Urinary bladder (tissue), 4 donors: ENCODE measurements around the gene ARSB. TPM values are rescaled to one million over a fixed set of nuclear protein-coding genes. Genes with fewer than 3 reads are reported as not detected.

Experiments used
- DNase-seq: peaks from one replicate; pipeline ENCODE4 v3.0.0-alpha.2; 2015; ENCODE audit errors: extremely low spot score
- H3K27ac ChIP-seq: one replicate; pipeline ENCODE4 v1.5.1; 2013; ENCODE audit warnings: low read depth, mild to moderate bottlenecking, moderate library complexity
- H3K36me3 ChIP-seq: one replicate; pipeline ENCODE4 v1.6.1; 2013; ENCODE audit warnings: mild to moderate bottlenecking, moderate library complexity; ENCODE audit not compliant: insufficient read depth
- H3K4me1 ChIP-seq: one replicate; pipeline ENCODE4 v1.6.1; 2013; ENCODE audit warnings: mild to moderate bottlenecking, moderate library complexity; ENCODE audit not compliant: insufficient read depth
- H3K4me3 ChIP-seq: one replicate; pipeline ENCODE4 v1.5.1; 2013; ENCODE audit warnings: low read depth, low read length
- WGBS: extraction: QIAGEN DNeasy Blood & Tissue Kit; methylation state at CpG from one replicate; pipeline ENCODE4 v1.1.7; 2013; 5-methylcytosine and 5-hydroxymethylcytosine counted together
- polyA plus RNA-seq: library from polyadenylated mRNA; stranded (reverse); fragments of 200-250 nt; gene quantifications from one replicate; pipeline ENCODE4 v1.2.3, GENCODE V29; 2013
- total RNA-seq: library from RNA; depleted of rRNA; stranded (reverse); fragments of >200 nt; gene quantifications from one replicate; pipeline ENCODE4 v1.2.3, GENCODE V29; 2014
- donor health status: healthy with polysubstance abuse.
- donor health status: healthy.

ARSB gene
- total and polyA plus RNA-seq, 2 donors: 7.6 to 27.0 TPM

GRCh38 chr5:78958672-78959445 lies 26.3 kb downstream of the ARSB start:
- DNase-seq: no peak
- H3K4me1 ChIP-seq: no peaks in the 10 kb centered on the region
- 81% methylated on average over 3 of the region's 3 CpGs for WGBS
- no peaks in the 10 kb centered on the region for H3K36me3 ChIP-seq
- no peak overlapping the region for H3K27ac ChIP-seq
- H3K4me3 ChIP-seq: no peak overlapping the region

- H3K4me3 ChIP-seq: no peak overlapping the region
- H3K27ac ChIP-seq: no peak overlapping the region
- no peaks in the 10 kb centered on the region for H3K4me1 ChIP-seq
- 64% methylated on average over 1 of the region's 1 CpG for WGBS
- DNase-seq: no peak
- no peaks in the 10 kb centered on the region for H3K36me3 ChIP-seq
Measured at GRCh38 chr5:78956901-78957300, 28.2 kb downstream of the ARSB start.

- DNase-seq: no peak
- no peak overlapping the region for H3K4me3 ChIP-seq
- no peak overlapping the region for H3K27ac ChIP-seq
- H3K36me3 ChIP-seq: no peaks in the 10 kb centered on the region
- H3K4me1 ChIP-seq: no peaks in the 10 kb centered on the region
- WGBS: 89% methylated on average over 4 of the region's 4 CpGs
Measured at GRCh38 chr5:78953092-78953800, 31.9 kb downstream of the ARSB start.

GRCh38 chr5:78930721-78931120 lies 54.4 kb downstream of the ARSB start:
- H3K27ac ChIP-seq: no peak overlapping the region
- H3K4me1 ChIP-seq: no peaks in the 10 kb centered on the region
- H3K4me3 ChIP-seq: no peak overlapping the region
- DNase-seq: no peak
- WGBS: 34% methylated on average over 9 of the region's 9 CpGs
- H3K36me3 ChIP-seq: no peaks in the 10 kb centered on the region

- no peak for DNase-seq
- Histone ChIP-seq H3K4me1 (no peaks in the 10 kb centered on the region), H3K4me3 (no peak overlapping the region), H3K27ac (no peak overlapping the region), H3K36me3 (no peaks in the 10 kb centered on the region)
- 95% methylated on average over 4 of the region's 4 CpGs for WGBS
Measured at GRCh38 chr5:78929833-78930232, 55.3 kb downstream of the ARSB start.

GRCh38 chr5:78927657-78928282 lies 57.3 kb downstream of the ARSB start:
- Histone ChIP-seq H3K36me3 (no peaks in the 10 kb centered on the region), H3K4me1 (no peaks in the 10 kb centered on the region), H3K4me3 (no peak overlapping the region), H3K27ac (no peak overlapping the region)
- 97% methylated on average over 3 of the region's 3 CpGs for WGBS
- no peak for DNase-seq

- WGBS: 83% methylated on average over 2 of the region's 2 CpGs
- Histone ChIP-seq H3K4me1 (no peaks in the 10 kb centered on the region), H3K4me3 (no peak overlapping the region), H3K27ac (no peak overlapping the region), H3K36me3 (no peaks in the 10 kb centered on the region)
- no peak for DNase-seq
Measured at GRCh38 chr5:78926252-78926651, 58.9 kb downstream of the ARSB start.

GRCh38 chr5:78925129-78925876 lies 59.8 kb downstream of the ARSB start:
- WGBS: 79% methylated on average over 6 of the region's 6 CpGs
- no peak for DNase-seq

GRCh38 chr5:78923622-78923970 lies 61.5 kb downstream of the ARSB start:
- WGBS: 98% methylated on average over 1 of the region's 1 CpG
- H3K36me3 ChIP-seq: no peaks in the 10 kb centered on the region
- no peak for DNase-seq

More at GRCh38 chr5:78925129-78925876, 59.8 kb downstream of the ARSB start:
- H3K27ac ChIP-seq: no peak overlapping the region
- no peaks in the 10 kb centered on the region for H3K4me1 ChIP-seq
- H3K4me3 ChIP-seq: no peak overlapping the region
- H3K36me3 ChIP-seq: no peaks in the 10 kb centered on the region

GRCh38 chr5:78922879-78923621 lies 62.1 kb downstream of the ARSB start:
- Histone ChIP-seq H3K36me3 (no peaks in the 10 kb centered on the region), H3K4me3 (no peak overlapping the region), H3K27ac (no peak overlapping the region), H3K4me1 (no peaks in the 10 kb centered on the region)
- WGBS: 92% methylated on average over 8 of the region's 8 CpGs
- no peak for DNase-seq

More at GRCh38 chr5:78923622-78923970, 61.5 kb downstream of the ARSB start:
- no peak overlapping the region for H3K27ac ChIP-seq
- no peaks in the 10 kb centered on the region for H3K4me1 ChIP-seq
- no peak overlapping the region for H3K4me3 ChIP-seq

GRCh38 chr5:78920604-78921003 lies 64.5 kb downstream of the ARSB start:
- no peaks in the 10 kb centered on the region for H3K4me1 ChIP-seq
- H3K36me3 ChIP-seq: no peaks in the 10 kb centered on the region
- 73% methylated on average over 2 of the region's 2 CpGs for WGBS
- H3K4me3 ChIP-seq: no peak overlapping the region
- DNase-seq: no peak
- no peak overlapping the region for H3K27ac ChIP-seq

- Histone ChIP-seq H3K4me3 (no peak overlapping the region), H3K27ac (no peak overlapping the region), H3K4me1 (no peaks in the 10 kb centered on the region), H3K36me3 (no peaks in the 10 kb centered on the region)
- WGBS: 93% methylated on average over 1 of the region's 1 CpG
- DNase-seq: no peak
Measured at GRCh38 chr5:78919796-78920195, 65.3 kb downstream of the ARSB start.

- no peak overlapping the region for H3K4me3 ChIP-seq
- no peaks in the 10 kb centered on the region for H3K36me3 ChIP-seq
- no peak overlapping the region for H3K27ac ChIP-seq
- H3K4me1 ChIP-seq: no peaks in the 10 kb centered on the region
- WGBS: 74% methylated on average over 5 of the region's 5 CpGs
- DNase-seq: no peak
Measured at GRCh38 chr5:78916044-78916443, 69.1 kb downstream of the ARSB start.
